Sigmoid colon (tissue), 7 donors: ENCODE results near the gene TXLNB. TPM values are rescaled to one million over a fixed set of nuclear protein-coding genes. Genes with fewer than 3 reads are reported as not detected.

Source experiments
- DNase-seq: peaks from one replicate; pipeline ENCODE4 v3.0.0-alpha.2; 2019
- H3K27ac ChIP-seq, 4 donors: fragments of 200-600 bp; sonication (generic); one replicate each; pipeline ENCODE4 v1.5.1; 2016 to 2019; ENCODE audit warnings: mild to moderate bottlenecking in 1 of 4
- H3K27me3 ChIP-seq, 3 donors: fragments of 200-600 bp; sonication (generic); one replicate each; pipeline ENCODE4 v1.5.1; 2019; ENCODE audit warnings: mild to moderate bottlenecking in 1 of 3
- H3K36me3 ChIP-seq, 4 donors: fragments of 200-600 bp; sonication (generic); one replicate each; pipeline ENCODE4 v1.5.1; 2016 to 2019
- H3K4me1 ChIP-seq, 4 donors: fragments of 200-600 bp; sonication (generic); one replicate each; pipeline ENCODE4 v1.5.1; 2017 to 2019
- H3K4me3 ChIP-seq, 4 donors: fragments of 200-600 bp; sonication (generic); one replicate each; pipeline ENCODE4 v1.5.1; 2017 to 2019; ENCODE audit warnings: mild to moderate bottlenecking in 2 of 4, moderate library complexity in 1 of 4
- H3K9me3 ChIP-seq, 4 donors: fragments of 200-600 bp in 3 of 4; sonication (generic) in 3 of 4; one replicate each; pipeline versions ENCODE4 v1.5.1 to v1.6.1; 2013 to 2019
- CTCF ChIP-seq, 4 experiments: fragments of 450-650 bp in 3 of 4; fragments of 200-600 bp in 1 of 4; IDR thresholded peaks; one replicate each; pipeline ENCODE4 v1.5.1; 2016 to 2019; ENCODE audit warnings: antibody characterized with exemption in 4 of 4, mild to moderate bottlenecking in 3 of 4, moderate library complexity in 2 of 4
- EP300 ChIP-seq, 4 donors: sonication (generic); formaldehyde crosslinking; IDR thresholded peaks; one replicate each; pipeline ENCODE4 v1.6.1; 2017; ENCODE audit warnings: antibody characterized with exemption in 4 of 4
- POLR2A ChIP-seq, 2 donors: fragments of 450-650 bp; IDR thresholded peaks; one replicate each; pipeline ENCODE4 v1.6.1; 2016; ENCODE audit warnings: antibody characterized with exemption in 2 of 2, mild to moderate bottlenecking in 2 of 2, moderate library complexity in 2 of 2
- POLR2AphosphoS5 ChIP-seq, 4 donors: sonication (generic); formaldehyde crosslinking; IDR thresholded peaks; one replicate each; pipeline ENCODE4 v1.6.1; 2017; ENCODE audit warnings: antibody characterized with exemption in 4 of 4
- WGBS, 2 donors: extraction: QIAGEN DNeasy Blood & Tissue Kit; methylation state at CpG; one replicate each; pipeline ENCODE4 v1.1.7; 2013; 5-methylcytosine and 5-hydroxymethylcytosine counted together
- intact Hi-C: fragments of 100-400 bp; cut with DNase I; formaldehyde crosslinking; loops from one replicate; pipeline ENCODE4 v1.15.1; 2023
- polyA plus RNA-seq, 3 donors: library from polyadenylated mRNA; stranded (reverse); fragments of 200-250 nt; gene quantifications; one replicate each; pipeline ENCODE4 v1.2.3, GENCODE V29; 2013
- total RNA-seq, 4 donors: library from RNA; depleted of rRNA; stranded (reverse); fragments of >200 nt; gene quantifications; one replicate each; pipeline ENCODE4 v1.1.0, GENCODE V29; 2016
- donor health status: healthy with polysubstance abuse.
- donor health status: Bipolar disorder and iron deficiency.
- donor health status: healthy.

The TXLNB gene
- total and polyA plus RNA-seq, 7 donors: 0.58 to 3.9 (median 1.7) TPM; not detected in 1

GRCh38 chr6:139282684-139283083, 9.1 kb downstream of the TXLNB start:
- Histone ChIP-seq H3K27me3 (no peaks in the 10 kb centered on the region), H3K4me3 (no peak overlapping the region), H3K4me1 (no peaks in the 10 kb centered on the region), H3K36me3 (no peaks in the 10 kb centered on the region), H3K9me3 (no peaks in the 10 kb centered on the region), H3K27ac (no peak overlapping the region)
- intact Hi-C loops: no loop called here
- no peak for DNase-seq
- WGBS, 2 donors: 80 to 92% methylated on average over 3 of the region's 3 CpGs
- TF ChIP-seq EP300 (IDR thresholded peaks at IDR 0.05) (no peak), POLR2A (IDR thresholded peaks at IDR 0.05) (no peak), POLR2AphosphoS5 (IDR thresholded peaks at IDR 0.05) (no peak), CTCF (IDR thresholded peaks at IDR 0.05) (no peak)

- intact Hi-C loops: no loop called here
- Histone ChIP-seq H3K36me3 (no peaks in the 10 kb centered on the region), H3K9me3 (no peaks in the 10 kb centered on the region), H3K4me1 (no peaks in the 10 kb centered on the region), H3K27me3 (no peaks in the 10 kb centered on the region), H3K27ac (no peak overlapping the region), H3K4me3 (no peak overlapping the region)
- no peak for DNase-seq
- WGBS, 2 donors: 96% methylated on average over 2 of the region's 2 CpGs
- no peak for TF ChIP-seq POLR2A (IDR thresholded peaks at IDR 0.05)
- no peak for TF ChIP-seq POLR2AphosphoS5 (IDR thresholded peaks at IDR 0.05)
- no peak for TF ChIP-seq EP300 (IDR thresholded peaks at IDR 0.05)
- TF ChIP-seq CTCF (IDR thresholded peaks at IDR 0.05): no peak
Observed at GRCh38 chr6:139278190-139278589, 13.6 kb downstream of the TXLNB start.

GRCh38 chr6:139277587-139277986, 14.2 kb downstream of the TXLNB start:
- no peak overlapping the region for H3K4me3 ChIP-seq
- DNase-seq: no peak
- no peaks in the 10 kb centered on the region for H3K36me3 ChIP-seq
- H3K27ac ChIP-seq: peak overlapping the region in 3 of 4 donors; percentile 37 to 49 (median 43)
- no peaks in the 10 kb centered on the region for H3K9me3 ChIP-seq
- TF ChIP-seq POLR2AphosphoS5 (IDR thresholded peaks at IDR 0.05) (no peak), POLR2A (IDR thresholded peaks at IDR 0.05) (no peak), CTCF (IDR thresholded peaks at IDR 0.05) (no peak), EP300 (IDR thresholded peaks at IDR 0.05) (no peak)
- H3K27me3 ChIP-seq: no peaks in the 10 kb centered on the region
- no peaks in the 10 kb centered on the region for H3K4me1 ChIP-seq
- intact Hi-C loops: no loop called here
- 30 to 45% methylated on average over 1 of the region's 1 CpG for WGBS, 2 donors

- H3K36me3 ChIP-seq: no peaks in the 10 kb centered on the region
- DNase-seq: no peak
- H3K27ac ChIP-seq: peak overlapping the region in 3 of 4 donors; percentile 37 to 49 (median 43)
- H3K9me3 ChIP-seq: no peaks in the 10 kb centered on the region
- 81 to 88% methylated on average over 7 of the region's 7 CpGs for WGBS, 2 donors
- H3K4me1 ChIP-seq: no peaks in the 10 kb centered on the region
- intact Hi-C loops: no loop called here
- H3K4me3 ChIP-seq: peak overlapping the region in 1 of 4 donors; percentile 12
- H3K27me3 ChIP-seq: no peaks in the 10 kb centered on the region
- TF ChIP-seq POLR2A (IDR thresholded peaks at IDR 0.05) (no peak), CTCF (IDR thresholded peaks at IDR 0.05) (no peak)
Observed at GRCh38 chr6:139277161-139277560, 14.6 kb downstream of the TXLNB start.

GRCh38 chr6:139275279-139276055, 16.3 kb downstream of the TXLNB start:
- WGBS, 2 donors: 81 to 83% methylated on average over 4 of the region's 4 CpGs
- TF ChIP-seq POLR2AphosphoS5 (IDR thresholded peaks at IDR 0.05) (no peak), EP300 (IDR thresholded peaks at IDR 0.05) (no peak), CTCF (IDR thresholded peaks at IDR 0.05) (no peak), POLR2A (IDR thresholded peaks at IDR 0.05) (no peak)
- no peaks in the 10 kb centered on the region for H3K4me1 ChIP-seq
- no peaks in the 10 kb centered on the region for H3K36me3 ChIP-seq
- no peaks in the 10 kb centered on the region for H3K27me3 ChIP-seq
- intact Hi-C loops: no loop called here
- H3K27ac ChIP-seq: no peak overlapping the region
- no peaks in the 10 kb centered on the region for H3K9me3 ChIP-seq
- H3K4me3 ChIP-seq: no peak overlapping the region
- DNase-seq: no peak
